Measurements from ENCODE around the gene MED13. TPM values are rescaled to one million over a fixed set of nuclear protein-coding genes. Genes with fewer than 3 reads are reported as not detected.
A peak's percentile ranks its signal among the peaks of the same experiment; 100 is the strongest.

MED13 gene
- total and polyA plus RNA-seq, 2 donors (not counting 1 experiment from before 2014, with no cell fraction given): 36.2 to 47.1 TPM

- Histone ChIP-seq H2AFZ (ENCODE audit: low read length) (no peak overlapping the region), H3K27ac (ENCODE audit: insufficient read depth, low read length) (no peak overlapping the region), H3K4me3 (replicated peaks in 1 of 4; ENCODE audit: control extremely low read depth in 1 of 4, insufficient read depth in 1 of 4, low read depth in 3 of 4, low read length in 4 of 4) (no peak overlapping the region), H3K4me1 (ENCODE audit: control insufficient read depth, extremely low read depth, insufficient read depth, low read length) (no peaks in the 10 kb centered on the region), H3K27me3 (ENCODE audit: control insufficient read depth, insufficient read depth, low read length) (no peaks in the 10 kb centered on the region), H3K36me3 (ENCODE audit: control insufficient read depth, insufficient read depth, low read length) (peaks cover 14% of the 10 kb centered on the region), H3K79me2 (ENCODE audit: control insufficient read depth, insufficient read depth, low read length) (no peaks in the 10 kb centered on the region), H3K9me3 (ENCODE audit: control insufficient read depth, insufficient read depth, low read depth, low read length) (no peaks in the 10 kb centered on the region), H3K9ac (ENCODE audit: insufficient read depth, low read length) (no peak overlapping the region), H3K4me2 (ENCODE audit: extremely low read depth, insufficient read depth, low read length) (no peak overlapping the region), H4K20me1 (ENCODE audit: control insufficient read depth, extremely low read depth, insufficient read depth, low read length) (no peaks in the 10 kb centered on the region)
- no peak for DNase-seq (ENCODE audit: low read depth in 2 of 2)
- TF ChIP-seq EZH2 (IDR thresholded peaks at IDR 0.05; ENCODE audit: low read length, missing control alignments) (no peak), CTCF (conservative IDR thresholded peaks at IDR 0.05 in 1 of 2, IDR thresholded peaks at IDR 0.05 in 1 of 2; ENCODE audit: low read depth in 1 of 2, low read length in 2 of 2) (no peak)
Measured at GRCh38 chr17:61986898-61987297, 78.2 kb downstream of the MED13 start.

- no peak overlapping the region for H3K4me2 ChIP-seq (ENCODE audit: extremely low read depth, insufficient read depth, low read length)
- H3K4me3 ChIP-seq (replicated peaks in 1 of 4; ENCODE audit: control extremely low read depth in 1 of 4, insufficient read depth in 1 of 4, low read depth in 3 of 4, low read length in 4 of 4): no peak overlapping the region
- no peaks in the 10 kb centered on the region for H3K27me3 ChIP-seq (ENCODE audit: control insufficient read depth, insufficient read depth, low read length)
- H3K79me2 ChIP-seq (ENCODE audit: control insufficient read depth, insufficient read depth, low read length): no peaks in the 10 kb centered on the region
- H4K20me1 ChIP-seq (ENCODE audit: control insufficient read depth, extremely low read depth, insufficient read depth, low read length): no peaks in the 10 kb centered on the region
- TF ChIP-seq EZH2 (IDR thresholded peaks at IDR 0.05; ENCODE audit: low read length, missing control alignments) (no peak), CTCF (conservative IDR thresholded peaks at IDR 0.05 in 1 of 2, IDR thresholded peaks at IDR 0.05 in 1 of 2; ENCODE audit: low read depth in 1 of 2, low read length in 2 of 2) (no peak)
- no peaks in the 10 kb centered on the region for H3K4me1 ChIP-seq (ENCODE audit: control insufficient read depth, extremely low read depth, insufficient read depth, low read length)
- no peak overlapping the region for H3K9ac ChIP-seq (ENCODE audit: insufficient read depth, low read length)
- no peak overlapping the region for H3K27ac ChIP-seq (ENCODE audit: insufficient read depth, low read length)
- no peak for DNase-seq (ENCODE audit: low read depth in 2 of 2)
- peaks cover 14% of the 10 kb centered on the region for H3K36me3 ChIP-seq (ENCODE audit: control insufficient read depth, insufficient read depth, low read length)
- H2AFZ ChIP-seq (ENCODE audit: low read length): no peak overlapping the region
- H3K9me3 ChIP-seq (ENCODE audit: control insufficient read depth, insufficient read depth, low read depth, low read length): no peaks in the 10 kb centered on the region
Measured at GRCh38 chr17:61984821-61985220, 80.3 kb downstream of the MED13 start.

GRCh38 chr17:61981323-61981722, 83.8 kb downstream of the MED13 start:
- Histone ChIP-seq H3K4me1 (ENCODE audit: control insufficient read depth, extremely low read depth, insufficient read depth, low read length) (no peaks in the 10 kb centered on the region), H3K9me3 (ENCODE audit: control insufficient read depth, insufficient read depth, low read depth, low read length) (no peaks in the 10 kb centered on the region), H3K4me2 (ENCODE audit: extremely low read depth, insufficient read depth, low read length) (no peak overlapping the region), H3K36me3 (ENCODE audit: control insufficient read depth, insufficient read depth, low read length) (peaks cover 12% of the 10 kb centered on the region), H2AFZ (ENCODE audit: low read length) (no peak overlapping the region), H3K4me3 (replicated peaks in 1 of 4; ENCODE audit: control extremely low read depth in 1 of 4, insufficient read depth in 1 of 4, low read depth in 3 of 4, low read length in 4 of 4) (no peak overlapping the region), H3K27ac (ENCODE audit: insufficient read depth, low read length) (no peak overlapping the region), H3K79me2 (ENCODE audit: control insufficient read depth, insufficient read depth, low read length) (no peaks in the 10 kb centered on the region), H4K20me1 (ENCODE audit: control insufficient read depth, extremely low read depth, insufficient read depth, low read length) (no peaks in the 10 kb centered on the region), H3K27me3 (ENCODE audit: control insufficient read depth, insufficient read depth, low read length) (no peaks in the 10 kb centered on the region), H3K9ac (ENCODE audit: insufficient read depth, low read length) (no peak overlapping the region)
- TF ChIP-seq EZH2 (IDR thresholded peaks at IDR 0.05; ENCODE audit: low read length, missing control alignments) (no peak), CTCF (conservative IDR thresholded peaks at IDR 0.05 in 1 of 2, IDR thresholded peaks at IDR 0.05 in 1 of 2; ENCODE audit: low read depth in 1 of 2, low read length in 2 of 2) (no peak)
- peak in 1 of 2 donors; percentile 36 for DNase-seq (ENCODE audit: low read depth in 2 of 2)

Data from fibroblast of lung (primary cell).